OCI-LY7 (cell line): Measurements from ENCODE around the gene DCAF12L1. TPM values are rescaled to one million over a fixed set of nuclear protein-coding genes. Genes with fewer than 3 reads are reported as not detected.

Experiments used
- Bru-seq: library from RNA; stranded (reverse); fragments of 400-500 nt; gene quantifications from one replicate; lab custom pipeline; 2021; lab: Mats Ljungman, UMichigan
- BruChase-seq, 2 experiments: library from RNA; stranded (reverse); fragments of 400-500 nt; gene quantifications; one replicate each; lab custom pipeline; 2021; lab: Mats Ljungman, UMichigan
- BruUV-seq: library from RNA; stranded (reverse); fragments of 400-500 nt; replicated peaks from 2 replicates; lab custom pipeline; 2021; lab: Mats Ljungman, UMichigan
- CTCF ChIA-PET: fragments of 300-600 bp; sonication (Branson Sonifier 250); formaldehyde crosslinking; loops from one replicate; lab custom pipeline; 2022; ENCODE audit warnings: antibody characterized with exemption; ENCODE audit not compliant: unreplicated experiment; lab: Charles Lee
- POLR2A ChIA-PET: fragments of 300-600 bp; sonication (Branson Sonifier 250); formaldehyde crosslinking; loops from one replicate; lab custom pipeline; 2022; ENCODE audit warnings: antibody characterized with exemption; lab: Charles Lee
- DNase-seq: peaks from one replicate; pipeline ENCODE4 v3.0.0-alpha.2; 2015; ENCODE audit warnings: low spot score
- H2AFZ ChIP-seq: fragments of 200-600 bp; sonication (generic), shearing (Covaris generic); 2 replicates; pipeline ENCODE4 v1.6.1; 2014; ENCODE audit warnings: mild to moderate bottlenecking, antibody characterized with exemption, low read length, moderate library complexity
- H3K27ac ChIP-seq: fragments of 200-600 bp; sonication (generic); 2 replicates; pipeline ENCODE4 v1.5.1; 2014; ENCODE audit warnings: mixed run types, low read depth, mild to moderate bottlenecking, moderate library complexity, low read length, inconsistent platforms; ENCODE audit not compliant: poor library complexity, severe bottlenecking
- H3K36me3 ChIP-seq: fragments of 200-600 bp; sonication (generic); 2 replicates; pipeline ENCODE4 v1.6.1; 2014; ENCODE audit warnings: mild to moderate bottlenecking, antibody characterized with exemption, low read length, moderate library complexity, mixed read lengths; ENCODE audit not compliant: insufficient read depth
- H3K4me1 ChIP-seq: fragments of 200-600 bp; sonication (generic); 2 replicates; pipeline ENCODE4 v1.5.1; 2014; ENCODE audit warnings: mild to moderate bottlenecking, low read length; ENCODE audit not compliant: insufficient read depth, poor library complexity, severe bottlenecking
- H3K4me2 ChIP-seq: fragments of 200-600 bp; sonication (generic); 2 replicates; pipeline ENCODE4 v1.6.1; 2014; ENCODE audit warnings: mild to moderate bottlenecking, low read length
- H3K4me3 ChIP-seq: fragments of 200-600 bp; sonication (generic); 2 replicates; pipeline ENCODE4 v1.5.1; 2014; ENCODE audit warnings: mild to moderate bottlenecking, low read depth, low read length; ENCODE audit not compliant: poor library complexity, severe bottlenecking
- H3K79me2 ChIP-seq: fragments of 200-600 bp; sonication (generic); 2 replicates; pipeline ENCODE4 v1.6.1; 2016; ENCODE audit warnings: low read depth, mild to moderate bottlenecking, low read length, moderate library complexity, mixed read lengths; ENCODE audit not compliant: insufficient read depth
- H3K9me2 ChIP-seq: fragments of 200-600 bp; sonication (generic); 2 replicates; pipeline ENCODE4 v1.6.1; 2016; ENCODE audit warnings: mild to moderate bottlenecking, low read length, mixed read lengths; ENCODE audit not compliant: insufficient read depth
- H3K9me3 ChIP-seq: fragments of 200-600 bp; sonication (generic); 2 replicates; pipeline ENCODE4 v1.6.1; 2014; ENCODE audit warnings: mild to moderate bottlenecking, mixed run types, low read length, mixed read lengths
- H4K20me1 ChIP-seq: fragments of 200-600 bp; sonication (generic); 2 replicates; pipeline ENCODE4 v1.6.1; 2014; ENCODE audit warnings: mild to moderate bottlenecking, antibody characterized with exemption, low read length, moderate library complexity, mixed read lengths; ENCODE audit not compliant: insufficient read depth
- CTCF ChIP-seq: fragments of 200-600 bp; sonication (generic); conservative IDR thresholded peaks from 2 replicates; pipeline ENCODE4 v1.5.1; 2014; ENCODE audit warnings: mild to moderate bottlenecking, antibody characterized with exemption, low read length, moderate library complexity, mixed read lengths
- EZH2phosphoT487 ChIP-seq: fragments of 200-600 bp; sonication (generic); IDR thresholded peaks from 2 replicates; pipeline ENCODE4 v1.6.1; 2018; ENCODE audit warnings: low read depth, borderline replicate concordance, mild to moderate bottlenecking, mixed run types, antibody characterized with exemption, low read length, moderate library complexity, mixed read lengths
- intact Hi-C: fragments of 100-400 bp; cut with micrococcal nuclease; formaldehyde crosslinking; loops from one replicate; pipeline ENCODE4 v1.10.0; 2022; ENCODE audit not compliant: unreplicated experiment
- long read RNA-seq: library from polyadenylated mRNA; stranded (forward); transcript quantifications from one replicate; pipeline ENCODE4 v2.0.0, GENCODE V29; 2022
- total RNA-seq, 2 experiments: library from RNA; depleted of rRNA in 1 of 2; stranded (reverse); fragments of >200 nt in 1 of 2; shearing (Covaris generic) in 1 of 2; gene quantifications; 2 replicates each; pipeline ENCODE4 v1.2.3, GENCODE V29; 2014 to 2022

DCAF12L1 gene
- total RNA-seq (2014; rRNA removed; shearing (Covaris generic)), result not detected in 2 replicates
- total RNA-seq (2022), result not detected in 2 replicates
- not detected for Bru-seq, nascent RNA
- BruChase-seq, experiment 1, labeled RNA remaining after a 6-hour chase, result not detected
- BruChase-seq, experiment 2, labeled RNA remaining after a 2-hour chase, result not detected
- long read RNA-seq, result 0 reads

DNA sequence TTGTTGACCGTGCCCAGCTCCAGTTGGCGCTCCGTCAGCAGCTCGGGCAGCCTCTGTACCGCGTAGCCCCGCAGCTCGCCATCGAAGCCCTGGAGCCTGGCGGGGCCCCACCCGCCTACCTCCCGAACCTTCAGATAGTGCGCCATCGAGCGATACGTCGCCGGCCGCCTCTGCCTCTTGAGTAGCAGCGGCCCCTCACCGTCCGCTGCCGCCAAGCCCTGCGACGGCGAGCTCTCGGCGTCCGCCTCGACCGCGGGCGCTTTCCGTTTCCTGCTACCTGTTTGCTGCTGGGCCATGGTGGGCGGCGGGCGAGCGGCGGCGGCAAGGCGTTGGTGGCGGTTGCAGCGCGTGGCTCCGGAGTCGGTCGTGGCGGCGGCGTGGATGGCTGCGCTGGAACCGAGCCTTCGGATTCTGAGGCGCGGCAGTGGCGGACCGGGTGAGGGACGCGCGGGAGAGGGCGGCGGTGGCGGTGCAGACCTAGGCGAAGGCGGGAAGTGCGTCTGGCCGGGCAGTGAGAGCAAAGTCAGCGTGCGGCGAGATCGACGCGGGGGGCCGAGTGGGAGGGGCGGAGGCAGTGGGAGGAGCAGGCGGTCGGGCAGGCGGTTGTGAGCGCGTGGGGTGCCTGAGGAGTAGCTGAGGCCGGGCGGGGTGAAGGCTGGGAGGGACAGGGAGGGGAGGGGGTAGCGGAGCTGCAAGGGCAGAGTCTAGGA, at the start of gene DCAF12L1:
DCAF12L1 (minus strand) TSS at position 502 of the 710 bp plus-strand sequence; CDS start at position 296, 206 bp downstream.
- Histone ChIP-seq H3K4me2 (no peak within 1 kb of the TSS), H3K27ac (no peak within 1 kb of the TSS), H3K36me3 (no peaks in the 10 kb centered on the region), H3K4me1 (no peaks in the 10 kb centered on the region), H3K9me2 (no peaks in the 10 kb centered on the region), H3K79me2 (no peaks in the 10 kb centered on the region), H3K9me3 (no peaks in the 10 kb centered on the region), H4K20me1 (no peaks in the 10 kb centered on the region), H3K4me3 (no peak within 1 kb of the TSS), H2AFZ (no peak within 1 kb of the TSS)
- no peak for DNase-seq
- TF ChIP-seq EZH2phosphoT487, result no peak
- TF ChIP-seq CTCF, result no peak
- ChIA-PET CTCF (no interaction called here), POLR2A (no interaction called here)
- no TSS peak for BruUV-seq
- intact Hi-C loops, result no loop called here

- TF ChIP-seq EZH2phosphoT487, result no peak
- no peak for TF ChIP-seq CTCF
- Histone ChIP-seq H3K4me1 (no peaks in the 10 kb centered on the region), H3K4me2 (no peak overlapping the region), H3K79me2 (no peaks in the 10 kb centered on the region), H3K4me3 (no peak overlapping the region), H3K36me3 (no peaks in the 10 kb centered on the region), H2AFZ (no peak overlapping the region), H3K9me2 (no peaks in the 10 kb centered on the region), H3K27ac (no peak overlapping the region), H3K9me3 (no peaks in the 10 kb centered on the region), H4K20me1 (no peaks in the 10 kb centered on the region)
- no TSS peak for BruUV-seq
- CTCF ChIA-PET, result no interaction called here
- DNase-seq, result no peak
- POLR2A ChIA-PET, result no interaction called here
- intact Hi-C loops, result no loop called here
Measured at GRCh38 chrX:126580877-126581276, 28.3 kb upstream of the DCAF12L1 start.

GRCh38 chrX:126575911-126576310, 23.3 kb upstream of the DCAF12L1 start:
- Histone ChIP-seq H3K4me2 (no peak overlapping the region), H3K79me2 (no peaks in the 10 kb centered on the region), H3K9me3 (no peaks in the 10 kb centered on the region), H3K9me2 (no peaks in the 10 kb centered on the region), H3K27ac (no peak overlapping the region), H3K4me1 (no peaks in the 10 kb centered on the region), H4K20me1 (no peaks in the 10 kb centered on the region), H3K4me3 (no peak overlapping the region), H2AFZ (no peak overlapping the region), H3K36me3 (no peaks in the 10 kb centered on the region)
- TF ChIP-seq CTCF, result no peak
- no peak for TF ChIP-seq EZH2phosphoT487
- intact Hi-C loops, result no loop called here
- CTCF ChIA-PET, result no interaction called here
- BruUV-seq, result no TSS peak
- no peak for DNase-seq
- POLR2A ChIA-PET, result no interaction called here
